Right renal pelvis (tissue), 4 donors: ENCODE measurements around the gene POU2F2. TPM values are rescaled to one million over a fixed set of nuclear protein-coding genes. Genes with fewer than 3 reads are reported as not detected.

ENCODE experiments used
- DNase-seq, 4 donors: peaks; one replicate each; pipeline ENCODE4 v3.0.0-alpha.2; 2013; ENCODE audit warnings: low read depth in 4 of 4, low spot score in 3 of 4, missing footprints in 1 of 4
- polyA plus RNA-seq, 4 donors: library from polyadenylated mRNA; unstranded; fragments of 120-200 nt; gene quantifications; one replicate each; pipeline ENCODE4 v1.2.1, GENCODE V29; 2013; ENCODE audit not compliant: insufficient read length in 4 of 4

Gene POU2F2
- 1 to 10 TPM in 2 of 4 donors, under 1 TPM in 2; 0.55 to 1.4 (median 0.90) TPM for polyA plus RNA-seq

GRCh38 chr19:42132030-42132628 is at the start of gene POU2F2:
Gene POU2F2, minus strand, starts transcription at chr19:42132446. Its CDS starts 35 bp downstream, at chr19:42132411.
- DNase-seq: no peak

- DNase-seq: no peak
Measured at GRCh38 chr19:42178791-42179674, 46.8 kb upstream of the POU2F2 start.

GRCh38 chr19:42177686-42178019 is 45.4 kb upstream of the POU2F2 start:
- no peak for DNase-seq

- peak in 3 of 4 donors; percentile 30 to 43 (median 40) for DNase-seq
Measured at GRCh38 chr19:42176990-42177685, 44.9 kb upstream of the POU2F2 start.

- DNase-seq: no peak
Measured at GRCh38 chr19:42176649-42176989, 44.4 kb upstream of the POU2F2 start.

GRCh38 chr19:42175952-42176648 is 43.9 kb upstream of the POU2F2 start:
- no peak for DNase-seq

- DNase-seq: no peak
Measured at GRCh38 chr19:42174958-42175734, 42.9 kb upstream of the POU2F2 start.

- DNase-seq: no peak
Measured at GRCh38 chr19:42174188-42174587, 41.9 kb upstream of the POU2F2 start.

GRCh38 chr19:42173695-42174094 is 41.4 kb upstream of the POU2F2 start:
- DNase-seq: no peak

- no peak for DNase-seq
Measured at GRCh38 chr19:42172261-42172660, 40.0 kb upstream of the POU2F2 start.

- DNase-seq: no peak
Measured at GRCh38 chr19:42170715-42171114, 38.5 kb upstream of the POU2F2 start.

- no peak for DNase-seq
Measured at GRCh38 chr19:42169486-42170413, 37.5 kb upstream of the POU2F2 start.

- no peak for DNase-seq
Measured at GRCh38 chr19:42168206-42168605, 36.0 kb upstream of the POU2F2 start.

- DNase-seq: no peak
Measured at GRCh38 chr19:42166316-42166715, 34.1 kb upstream of the POU2F2 start.

- DNase-seq: no peak
Measured at GRCh38 chr19:42165146-42165545, 32.9 kb upstream of the POU2F2 start.

- no peak for DNase-seq
Measured at GRCh38 chr19:42161616-42162263, 29.5 kb upstream of the POU2F2 start.

GRCh38 chr19:42159942-42160341 is 27.7 kb upstream of the POU2F2 start:
- DNase-seq: no peak

GRCh38 chr19:42158926-42159325 is 26.7 kb upstream of the POU2F2 start:
- DNase-seq: no peak

- no peak for DNase-seq
Measured at GRCh38 chr19:42156571-42156970, 24.3 kb upstream of the POU2F2 start.
